Astrocyte (in vitro differentiated cells and primary cell): ENCODE data around the gene FASN. TPM values are rescaled to one million over a fixed set of nuclear protein-coding genes. Genes with fewer than 3 reads are reported as not detected.

Source experiments
- DNase-seq: peaks from one replicate; pipeline ENCODE4 v3.0.0-alpha.2; 2010; ENCODE audit warnings: low read depth
- FAIRE-seq: peaks from 2 replicates; lab custom pipeline; 2011; peaks lifted over from hg19 to GRCh38; lab: Jason Lieb, UNC
- H2AFZ ChIP-seq: 2 replicates; pipeline ENCODE4 v1.6.0; 2012; ENCODE audit warnings: low read depth, low read length, inconsistent platforms
- H3K27ac ChIP-seq: 2 replicates; pipeline ENCODE4 v1.5.1; 2011; ENCODE audit warnings: low read depth, low read length, inconsistent platforms
- H3K27me3 ChIP-seq: 2 replicates; pipeline ENCODE4 v1.6.0; 2011; ENCODE audit warnings: low read length, inconsistent platforms; ENCODE audit not compliant: insufficient read depth
- H3K36me3 ChIP-seq: 2 replicates; pipeline ENCODE4 v1.5.1; 2011; ENCODE audit warnings: low read length, inconsistent platforms; ENCODE audit not compliant: insufficient read depth
- H3K4me1 ChIP-seq: 2 replicates; pipeline ENCODE4 v1.5.1; 2011; ENCODE audit warnings: low read length, inconsistent platforms; ENCODE audit not compliant: insufficient read depth
- H3K4me2 ChIP-seq: 2 replicates; pipeline ENCODE4 v1.6.0; 2012; ENCODE audit warnings: low read length, inconsistent platforms
- H3K4me3 ChIP-seq: 2 replicates; pipeline ENCODE4 v1.5.1; 2011; ENCODE audit warnings: low read depth, mild to moderate bottlenecking, low read length, inconsistent platforms; ENCODE audit not compliant: insufficient read depth
- H3K79me2 ChIP-seq: 2 replicates; pipeline ENCODE4 v1.6.0; 2012; ENCODE audit warnings: mild to moderate bottlenecking, low read length, inconsistent platforms; ENCODE audit not compliant: insufficient read depth
- H3K9ac ChIP-seq: 2 replicates; pipeline ENCODE4 v1.6.0; 2012; ENCODE audit warnings: mild to moderate bottlenecking, low read length, inconsistent platforms
- H3K9me3 ChIP-seq: 2 replicates; pipeline ENCODE4 v1.5.1; 2012; ENCODE audit warnings: low read depth, mild to moderate bottlenecking, low read length, inconsistent platforms; ENCODE audit not compliant: insufficient read depth
- H4K20me1 ChIP-seq: 2 replicates; pipeline ENCODE4 v1.6.0; 2012; ENCODE audit warnings: low read length, inconsistent platforms; ENCODE audit not compliant: insufficient read depth
- H3K27ac Mint-ChIP-seq: one replicate; pipeline ENCODE4 v1.8.0; 2021; ENCODE audit warnings: mild to moderate bottlenecking, mixed read lengths; ENCODE audit not compliant: unreplicated experiment
- H3K27me3 Mint-ChIP-seq: one replicate; pipeline ENCODE4 v1.8.0; 2021; ENCODE audit warnings: low read depth, mixed read lengths; ENCODE audit not compliant: unreplicated experiment
- H3K36me3 Mint-ChIP-seq: one replicate; pipeline ENCODE4 v1.8.0; 2021; ENCODE audit warnings: low read depth, mixed read lengths; ENCODE audit not compliant: unreplicated experiment
- H3K4me1 Mint-ChIP-seq: one replicate; pipeline ENCODE4 v1.8.0; 2021; ENCODE audit warnings: low read depth, mixed read lengths; ENCODE audit not compliant: unreplicated experiment
- H3K4me3 Mint-ChIP-seq: one replicate; pipeline ENCODE4 v1.8.0; 2021; ENCODE audit warnings: mild to moderate bottlenecking, moderate library complexity, mixed read lengths; ENCODE audit not compliant: unreplicated experiment
- H3K9me3 Mint-ChIP-seq: one replicate; pipeline ENCODE4 v1.8.0; 2021; ENCODE audit warnings: mild to moderate bottlenecking, mixed read lengths; ENCODE audit not compliant: unreplicated experiment
- EZH2 ChIP-seq: IDR thresholded peaks from 2 replicates; pipeline ENCODE4 v1.6.1; 2012; ENCODE audit warnings: mild to moderate bottlenecking, low read length, inconsistent platforms; ENCODE audit not compliant: insufficient read depth
- total RNA-seq: library from RNA; stranded (reverse); gene quantifications from 2 replicates; pipeline ENCODE4 v1.2.1, GENCODE V29; 2021
- TF ChIP-seq, protein P1 (sequence below): IDR thresholded peaks from 2 replicates; pipeline ENCODE4 v1.5.1; 2011; ENCODE audit warnings: low read depth, mild to moderate bottlenecking, inconsistent platforms, low read length, moderate library complexity; ENCODE audit not compliant: insufficient read depth

Gene FASN
- total RNA-seq, 1 donor from 2014 or later = 203 TPM

DNA sequence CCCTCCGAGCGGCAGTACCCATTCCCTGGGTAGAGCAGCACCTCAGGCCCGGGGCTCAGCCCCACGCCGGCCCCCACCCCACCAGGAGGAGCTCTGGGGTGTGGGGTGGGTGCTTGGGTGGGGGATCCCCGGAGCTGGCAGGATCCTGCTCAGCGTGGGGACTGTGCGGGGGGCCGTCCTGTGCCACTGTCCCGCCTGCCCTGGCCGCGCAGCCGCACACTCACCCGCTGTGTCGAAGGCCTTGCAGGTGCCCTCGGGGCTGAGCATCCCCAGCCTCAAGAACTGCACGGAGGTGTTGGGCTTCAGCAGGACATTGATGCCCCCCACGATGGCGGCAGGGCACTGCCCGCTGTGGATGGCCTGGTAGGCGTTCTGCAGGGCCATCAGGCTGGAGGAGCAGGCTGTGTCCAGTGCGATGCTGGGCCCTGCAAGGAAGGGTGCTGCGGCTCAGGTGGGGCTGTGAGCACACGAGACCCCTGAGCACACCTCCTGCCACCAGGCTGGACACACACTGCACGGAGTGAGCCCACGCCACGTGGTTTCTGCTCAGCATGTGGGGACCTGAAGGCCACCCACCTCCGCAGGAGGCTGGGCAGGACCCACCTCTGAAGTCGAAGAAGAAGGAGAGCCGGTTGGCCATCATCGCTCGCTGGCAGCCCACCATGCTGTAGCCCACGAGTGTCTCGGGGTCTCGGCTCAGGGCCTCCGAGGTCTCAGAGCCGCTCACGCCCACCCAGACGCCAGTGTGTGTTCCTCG, 4.9 kb downstream of the FASN start:
- Histone ChIP-seq H3K36me3 (peaks cover 14% of the 10 kb centered on the region), H3K4me2 (no peak overlapping the region), H3K4me3 (no peak overlapping the region), H3K4me1 (peaks cover 16% of the 10 kb centered on the region), H3K27ac (no peak overlapping the region), H3K9ac (no peak overlapping the region), H3K27me3 (no peaks in the 10 kb centered on the region), H2AFZ (no peak overlapping the region), H4K20me1 (peaks cover 77% of the 10 kb centered on the region), H3K79me2 (peaks cover 62% of the 10 kb centered on the region), H3K9me3 (no peaks in the 10 kb centered on the region)
- Mint-ChIP-seq H3K4me1 (no peaks in the 10 kb centered on the region), H3K27me3 (no peaks in the 10 kb centered on the region), H3K27ac (no peak overlapping the region), H3K4me3 (no peak overlapping the region), H3K9me3 (no peaks in the 10 kb centered on the region), H3K36me3 (no peaks in the 10 kb centered on the region)
- FAIRE-seq = no peak
- DNase-seq = no peak
- no peak for TF ChIP-seq EZH2
- TF ChIP-seq, protein P1, sequence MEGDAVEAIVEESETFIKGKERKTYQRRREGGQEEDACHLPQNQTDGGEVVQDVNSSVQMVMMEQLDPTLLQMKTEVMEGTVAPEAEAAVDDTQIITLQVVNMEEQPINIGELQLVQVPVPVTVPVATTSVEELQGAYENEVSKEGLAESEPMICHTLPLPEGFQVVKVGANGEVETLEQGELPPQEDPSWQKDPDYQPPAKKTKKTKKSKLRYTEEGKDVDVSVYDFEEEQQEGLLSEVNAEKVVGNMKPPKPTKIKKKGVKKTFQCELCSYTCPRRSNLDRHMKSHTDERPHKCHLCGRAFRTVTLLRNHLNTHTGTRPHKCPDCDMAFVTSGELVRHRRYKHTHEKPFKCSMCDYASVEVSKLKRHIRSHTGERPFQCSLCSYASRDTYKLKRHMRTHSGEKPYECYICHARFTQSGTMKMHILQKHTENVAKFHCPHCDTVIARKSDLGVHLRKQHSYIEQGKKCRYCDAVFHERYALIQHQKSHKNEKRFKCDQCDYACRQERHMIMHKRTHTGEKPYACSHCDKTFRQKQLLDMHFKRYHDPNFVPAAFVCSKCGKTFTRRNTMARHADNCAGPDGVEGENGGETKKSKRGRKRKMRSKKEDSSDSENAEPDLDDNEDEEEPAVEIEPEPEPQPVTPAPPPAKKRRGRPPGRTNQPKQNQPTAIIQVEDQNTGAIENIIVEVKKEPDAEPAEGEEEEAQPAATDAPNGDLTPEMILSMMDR = no peak

GRCh38 chr17:82092628-82092994, 5.4 kb downstream of the FASN start:
- no peak overlapping the region for H3K9ac ChIP-seq
- no peak overlapping the region for H3K4me3 ChIP-seq
- TF ChIP-seq, protein P1 = no peak
- TF ChIP-seq EZH2 = no peak
- Mint-ChIP-seq H3K4me3 (no peak overlapping the region), H3K4me1 (no peaks in the 10 kb centered on the region), H3K27me3 (no peaks in the 10 kb centered on the region), H3K27ac (no peak overlapping the region), H3K36me3 (no peaks in the 10 kb centered on the region), H3K9me3 (no peaks in the 10 kb centered on the region)
- H3K27me3 ChIP-seq = no peaks in the 10 kb centered on the region
- no peak overlapping the region for H3K4me2 ChIP-seq
- H3K27ac ChIP-seq = no peak overlapping the region
- H3K4me1 ChIP-seq = peaks cover 16% of the 10 kb centered on the region
- no peak overlapping the region for H2AFZ ChIP-seq
- no peak for DNase-seq
- no peak for FAIRE-seq
- no peaks in the 10 kb centered on the region for H3K9me3 ChIP-seq
- peaks cover 16% of the 10 kb centered on the region for H3K36me3 ChIP-seq
- H3K79me2 ChIP-seq = peaks cover 58% of the 10 kb centered on the region
- peaks cover 80% of the 10 kb centered on the region for H4K20me1 ChIP-seq

DNA sequence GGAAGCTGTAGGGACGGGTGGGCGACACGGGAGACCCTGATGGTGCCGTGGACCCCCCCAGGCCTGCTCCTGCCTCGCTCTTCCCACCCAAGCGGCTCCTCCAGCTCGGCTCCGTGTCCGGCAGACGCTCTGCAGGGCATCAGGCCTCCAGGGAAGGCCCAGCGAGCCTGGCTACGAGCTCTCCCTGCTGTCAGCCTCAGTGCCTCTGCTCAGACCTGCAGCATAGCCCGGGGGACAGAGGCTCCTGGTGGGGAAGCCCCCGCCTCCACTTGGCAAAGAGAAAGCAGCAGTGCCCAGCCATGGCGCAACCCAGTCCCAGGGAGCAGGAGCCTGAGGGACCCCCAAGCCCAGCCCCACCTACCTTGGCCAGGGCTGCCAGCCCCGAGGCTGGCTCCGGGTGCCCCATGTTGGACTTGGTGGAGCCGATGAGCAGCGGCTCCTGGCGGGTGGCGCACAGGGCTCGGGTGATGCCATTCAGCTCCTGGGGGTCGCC, 5.9 kb downstream of the FASN start:
- H3K79me2 ChIP-seq = peaks cover 53% of the 10 kb centered on the region
- Mint-ChIP-seq H3K4me3 (no peak overlapping the region), H3K36me3 (no peaks in the 10 kb centered on the region), H3K27ac (no peak overlapping the region), H3K4me1 (no peaks in the 10 kb centered on the region), H3K9me3 (no peaks in the 10 kb centered on the region), H3K27me3 (no peaks in the 10 kb centered on the region)
- H3K27me3 ChIP-seq = no peaks in the 10 kb centered on the region
- H4K20me1 ChIP-seq = peaks cover 83% of the 10 kb centered on the region
- H3K27ac ChIP-seq = no peak overlapping the region
- TF ChIP-seq, protein P1 = no peak
- TF ChIP-seq EZH2 = no peak
- FAIRE-seq = no peak
- no peak overlapping the region for H3K4me2 ChIP-seq
- no peak overlapping the region for H2AFZ ChIP-seq
- H3K9ac ChIP-seq = no peak overlapping the region
- no peaks in the 10 kb centered on the region for H3K9me3 ChIP-seq
- H3K36me3 ChIP-seq = peaks cover 16% of the 10 kb centered on the region
- DNase-seq = no peak
- H3K4me1 ChIP-seq = peaks cover 16% of the 10 kb centered on the region
- no peak overlapping the region for H3K4me3 ChIP-seq
